ENCODE results near the gene LGR6. TPM values are rescaled to one million over a fixed set of nuclear protein-coding genes. Genes with fewer than 3 reads are reported as not detected.
A peak's percentile ranks its signal among the peaks of the same experiment; 100 is the strongest.

The LGR6 gene
- total RNA-seq, 2 experiments from 2014 or later, result 0.09 to 0.14 TPM

DNA sequence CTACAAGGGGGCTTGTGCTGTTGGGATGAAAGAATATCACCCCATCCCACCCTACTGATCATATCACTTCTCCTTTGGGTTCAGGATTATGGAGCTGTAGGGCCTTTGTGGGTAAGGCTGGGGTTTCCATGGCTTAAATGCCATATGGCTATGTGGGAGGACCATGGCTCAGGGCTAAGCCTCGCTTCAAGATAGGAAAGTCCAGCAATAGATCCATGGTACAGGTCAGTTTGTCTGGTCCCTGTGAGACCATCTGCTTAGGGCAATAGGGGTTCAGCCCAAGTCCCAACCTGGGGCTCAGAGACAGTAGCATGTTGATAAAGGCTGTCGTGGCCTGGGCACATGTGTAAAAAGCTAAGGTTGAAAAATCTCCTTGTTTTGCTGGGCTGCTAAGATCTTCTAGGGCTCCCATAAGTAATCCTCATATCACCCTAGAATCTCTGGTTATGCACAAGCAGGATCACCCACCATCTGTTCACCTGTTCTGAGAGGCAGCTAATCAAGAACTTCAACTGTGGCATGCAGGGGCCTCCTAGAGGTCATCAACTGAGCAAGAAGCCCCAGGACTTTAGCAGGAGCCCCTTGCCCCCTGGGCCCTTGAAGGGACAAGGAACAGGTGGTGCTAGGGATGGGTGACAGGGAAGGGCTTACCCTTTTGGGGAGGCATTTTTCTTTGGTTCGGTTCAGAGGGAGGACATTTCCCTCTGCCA is 81.6 kb downstream of the LGR6 start:
- CTCF ChIA-PET, result interaction anchor here (0.7 to 5.2 kb wide), 6 partner anchors 12 to 59 kb away, joined by 3 to 45 read pairs (median 4); no protein-coding TSS in a partner anchor
- POLR2A ChIA-PET, result no interaction called here
- no peak for DNase-seq
- no peak for ATAC-seq
- H3K36me3 Mint-ChIP-seq (ENCODE audit: low read depth), result no peaks in the 10 kb centered on the region
- H3K4me3 Mint-ChIP-seq, result no peak overlapping the region
- H3K9me3 Mint-ChIP-seq (ENCODE audit: low read depth), result no peaks in the 10 kb centered on the region
- H3K4me1 Mint-ChIP-seq, result no peaks in the 10 kb centered on the region
- intact Hi-C loops (cut with DNase I, micrococcal nuclease), result loop anchor here in 1 of 2 experiments (5.0 kb wide), 1 partner anchor 442 kb away; no protein-coding TSS in a partner anchor
- H3K27ac Mint-ChIP-seq, result no peak overlapping the region
- H3K27me3 Mint-ChIP-seq, result peaks cover 2% of the 10 kb centered on the region

DNA sequence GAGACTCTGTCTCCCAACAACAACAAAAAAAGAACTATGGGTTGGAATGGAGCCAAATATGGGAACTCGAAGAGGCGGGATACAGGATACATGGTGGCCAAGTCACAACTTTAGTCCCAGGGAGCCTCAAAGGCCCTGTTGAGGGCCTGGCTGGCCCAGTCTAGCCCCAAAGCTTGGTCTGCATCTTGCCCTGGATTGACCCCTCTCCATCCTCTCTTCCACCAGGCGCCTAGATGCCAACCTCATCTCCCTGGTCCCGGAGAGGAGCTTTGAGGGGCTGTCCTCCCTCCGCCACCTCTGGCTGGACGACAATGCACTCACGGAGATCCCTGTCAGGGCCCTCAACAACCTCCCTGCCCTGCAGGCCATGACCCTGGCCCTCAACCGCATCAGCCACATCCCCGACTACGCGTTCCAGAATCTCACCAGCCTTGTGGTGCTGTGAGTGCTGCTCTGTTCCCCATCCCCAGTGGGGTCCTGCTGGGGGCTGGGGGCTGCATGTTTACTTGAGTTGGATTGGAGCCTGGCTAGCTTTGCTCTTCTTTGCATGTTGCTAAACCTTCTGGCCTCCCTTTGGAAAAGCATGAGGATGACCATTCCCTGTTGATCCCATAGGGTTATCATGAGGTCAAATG is 82.6 kb downstream of the LGR6 start:
- CTCF ChIA-PET, result interaction anchor here (5.2 kb wide), 1 partner anchor 39 kb away, joined by 45 read pairs; no protein-coding TSS in a partner anchor
- no peaks in the 10 kb centered on the region for H3K4me1 Mint-ChIP-seq

DNA sequence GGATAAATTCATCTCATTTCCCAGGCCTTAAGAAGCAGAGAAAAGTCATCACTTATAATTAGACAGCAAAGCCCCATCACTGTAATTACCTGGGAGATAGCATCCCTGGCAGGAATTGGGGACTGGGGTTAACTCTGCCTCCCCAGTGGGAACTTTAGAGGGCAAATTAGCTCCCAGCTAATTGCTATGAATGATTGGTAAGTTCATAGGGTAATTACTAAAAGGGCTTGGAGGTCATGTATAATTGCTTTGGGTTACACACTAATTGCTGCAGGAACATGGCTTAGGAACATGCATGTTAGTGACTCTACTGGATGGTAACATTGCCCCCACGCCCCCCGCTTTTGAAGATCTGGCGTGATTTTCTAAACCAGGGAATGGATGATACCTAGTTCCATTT is 83.3 kb downstream of the LGR6 start:
- Mint-ChIP-seq H3K27me3 (peaks cover 2% of the 10 kb centered on the region), H3K9me3 (ENCODE audit: low read depth) (no peaks in the 10 kb centered on the region), H3K4me1 (no peaks in the 10 kb centered on the region), H3K4me3 (no peak overlapping the region), H3K36me3 (ENCODE audit: low read depth) (no peaks in the 10 kb centered on the region), H3K27ac (no peak overlapping the region)
- ATAC-seq, result no peak
- DNase-seq, result no peak
- intact Hi-C loops (cut with DNase I, micrococcal nuclease), result loop anchor here in 1 of 2 experiments (5.0 kb wide), 1 partner anchor 440 kb away; no protein-coding TSS in a partner anchor
- ChIA-PET CTCF (interaction anchor here (0.6 to 5.2 kb wide), 2 partner anchors 38 to 100 kb away, joined by 3 to 45 read pairs; no protein-coding TSS in a partner anchor), POLR2A (no interaction called here)

More for the DNA sequence above, 82.6 kb downstream of the LGR6 start:
- Mint-ChIP-seq H3K27me3 (peaks cover 2% of the 10 kb centered on the region), H3K27ac (no peak overlapping the region), H3K9me3 (ENCODE audit: low read depth) (no peaks in the 10 kb centered on the region), H3K4me3 (no peak overlapping the region), H3K36me3 (ENCODE audit: low read depth) (no peaks in the 10 kb centered on the region)
- intact Hi-C loops (cut with DNase I, micrococcal nuclease), result loop anchor here in 1 of 2 experiments (5.0 kb wide), 1 partner anchor 441 kb away; no protein-coding TSS in a partner anchor
- no peak for DNase-seq
- ATAC-seq, result no peak
- POLR2A ChIA-PET, result no interaction called here

DNA sequence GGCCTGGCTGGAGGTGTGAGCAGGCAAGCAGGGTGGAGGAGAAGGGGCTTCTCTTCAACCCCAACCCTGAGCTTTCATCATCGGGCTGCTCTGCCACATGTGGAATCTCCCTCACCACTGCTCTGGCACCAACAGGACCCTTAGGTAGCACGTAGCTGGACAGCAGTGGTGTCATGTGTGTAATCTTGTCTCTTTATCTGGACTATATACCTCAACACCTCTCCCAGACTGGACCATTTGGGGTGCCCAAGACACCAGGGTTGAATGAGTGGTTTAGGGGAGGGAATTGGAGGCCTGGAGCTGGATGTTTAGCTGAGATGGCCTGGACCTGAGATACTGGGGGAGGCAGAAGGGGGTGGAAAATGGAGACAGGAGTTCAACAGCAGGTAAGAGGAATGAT is 85.2 kb downstream of the LGR6 start:
- H3K4me1 Mint-ChIP-seq, result peaks cover 9% of the 10 kb centered on the region
- POLR2A ChIA-PET, result no interaction called here
- H3K27me3 Mint-ChIP-seq, result no peaks in the 10 kb centered on the region
- H3K9me3 Mint-ChIP-seq (ENCODE audit: low read depth), result no peaks in the 10 kb centered on the region
- no peak for DNase-seq
- CTCF ChIA-PET, result interaction anchor here (0.6 to 1.9 kb wide), 2 partner anchors 86 to 124 kb away, joined by 4 to 7 read pairs; partner anchors contain the start of gene LGR6
- ATAC-seq, result no peak
- no peak overlapping the region for H3K4me3 Mint-ChIP-seq
- no peaks in the 10 kb centered on the region for H3K36me3 Mint-ChIP-seq (ENCODE audit: low read depth)
- intact Hi-C loops (cut with DNase I, micrococcal nuclease), result loop anchor here in 1 of 2 experiments (5.0 kb wide), 1 partner anchor 439 kb away; no protein-coding TSS in a partner anchor
- H3K27ac Mint-ChIP-seq, result no peak overlapping the region

DNA sequence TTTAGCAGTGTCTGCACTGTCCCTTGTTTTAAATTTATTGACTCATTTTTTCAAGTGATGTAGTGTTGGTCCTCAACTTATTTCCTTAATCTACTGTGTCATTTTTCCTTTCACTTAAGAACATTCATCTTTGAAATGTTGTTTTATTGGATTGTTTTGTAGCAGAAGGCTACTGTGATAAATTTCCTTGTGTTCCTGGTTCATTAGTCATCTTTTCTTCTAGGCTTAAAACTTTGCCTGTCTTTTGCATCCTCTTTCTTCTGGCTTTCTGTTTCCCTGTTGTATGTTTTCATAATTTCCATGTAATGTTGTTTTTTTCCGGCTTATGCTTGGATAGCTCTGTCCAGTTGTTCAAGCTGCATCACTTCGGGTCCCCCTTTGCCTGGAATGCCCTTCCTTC is 86.2 kb downstream of the LGR6 start:
- Mint-ChIP-seq H3K36me3 (ENCODE audit: low read depth) (no peaks in the 10 kb centered on the region), H3K4me3 (no peak overlapping the region), H3K27me3 (no peaks in the 10 kb centered on the region), H3K4me1 (peaks cover 10% of the 10 kb centered on the region), H3K27ac (no peak overlapping the region), H3K9me3 (ENCODE audit: low read depth) (no peaks in the 10 kb centered on the region)
- POLR2A ChIA-PET, result interaction anchor here (0.5 kb wide), 1 partner anchor 538 kb away, joined by 3 read pairs; no protein-coding TSS in a partner anchor
- intact Hi-C loops (cut with DNase I, micrococcal nuclease), result loop anchor here in 1 of 2 experiments (5.0 kb wide), 1 partner anchor 437 kb away; no protein-coding TSS in a partner anchor
- DNase-seq, result no peak
- CTCF ChIA-PET, result interaction anchor here (1.9 kb wide), 1 partner anchor 87 kb away, joined by 7 read pairs; the partner anchor contains the start of gene LGR6
- ATAC-seq, result no peak

DNA sequence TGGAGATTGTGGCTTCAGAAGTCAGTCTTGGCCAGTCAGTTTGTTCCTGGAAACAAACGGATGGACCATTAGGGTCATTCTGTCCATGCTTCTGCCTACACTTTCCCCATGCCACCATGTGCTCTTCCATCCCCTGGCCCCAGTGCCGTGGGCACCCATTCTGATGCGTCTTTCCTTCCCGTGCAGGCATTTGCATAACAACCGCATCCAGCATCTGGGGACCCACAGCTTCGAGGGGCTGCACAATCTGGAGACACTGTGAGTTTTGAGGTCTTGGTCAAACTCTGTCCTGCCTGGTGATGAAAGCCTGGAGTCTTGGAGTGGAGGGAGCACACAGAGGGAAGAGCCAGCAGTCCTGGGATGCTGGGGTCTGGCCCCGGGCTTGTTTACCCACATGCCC is 87.0 kb downstream of the LGR6 start:
- no peak for DNase-seq
- Mint-ChIP-seq H3K4me1 (peaks cover 10% of the 10 kb centered on the region), H3K27ac (no peak overlapping the region), H3K27me3 (no peaks in the 10 kb centered on the region), H3K4me3 (no peak overlapping the region), H3K9me3 (ENCODE audit: low read depth) (no peaks in the 10 kb centered on the region), H3K36me3 (ENCODE audit: low read depth) (no peaks in the 10 kb centered on the region)
- POLR2A ChIA-PET, result no interaction called here
- intact Hi-C loops (cut with DNase I, micrococcal nuclease), result no loop called here
- no peak for ATAC-seq
- CTCF ChIA-PET, result interaction anchor here (0.7 kb wide), 1 partner anchor 64 kb away, joined by 3 read pairs; no protein-coding TSS in a partner anchor

DNA sequence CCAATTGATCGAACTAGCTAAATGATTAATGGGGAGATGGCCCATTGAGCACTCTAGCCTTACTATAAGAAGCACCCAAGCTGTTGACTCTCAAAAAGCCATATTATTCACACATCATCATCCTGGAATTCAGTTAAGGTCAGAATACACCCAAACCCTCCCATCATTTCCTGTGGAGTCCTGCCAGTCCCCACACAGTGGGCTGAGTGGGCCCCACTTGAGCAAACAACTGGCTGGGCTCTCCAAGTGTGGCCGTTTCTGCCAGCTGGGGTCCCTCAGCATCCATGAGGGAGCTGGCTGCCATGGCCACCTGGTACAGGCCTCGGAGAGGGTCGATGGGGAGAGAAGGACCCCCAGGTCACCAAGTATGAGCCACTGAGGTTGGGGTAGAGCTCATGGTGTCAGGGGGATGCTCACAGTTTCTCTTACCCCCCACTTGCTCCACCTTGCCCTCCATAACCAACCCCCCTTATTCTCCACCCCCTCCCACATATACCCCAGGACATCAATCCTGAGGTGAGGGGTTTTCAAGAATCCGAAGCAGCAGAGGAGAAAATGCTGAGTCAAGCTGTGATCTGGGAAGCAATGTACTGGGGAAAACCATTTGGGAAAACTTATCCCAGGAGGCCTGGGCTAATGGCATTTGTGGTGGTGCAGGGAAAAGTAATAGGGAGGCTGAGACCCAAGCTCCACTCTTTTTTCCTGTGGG is 87.9 kb downstream of the LGR6 start:
- intact Hi-C loops (cut with DNase I, micrococcal nuclease), result no loop called here
- no peaks in the 10 kb centered on the region for H3K9me3 Mint-ChIP-seq (ENCODE audit: low read depth)
- DNase-seq (no peak), ATAC-seq (no peak)
- no peaks in the 10 kb centered on the region for H3K36me3 Mint-ChIP-seq (ENCODE audit: low read depth)
- no peak overlapping the region for H3K4me3 Mint-ChIP-seq
- no peaks in the 10 kb centered on the region for H3K27me3 Mint-ChIP-seq
- CTCF ChIA-PET, result interaction anchor here (0.6 to 0.8 kb wide), 3 partner anchors 88 to 960 kb away, joined by 3 to 4 read pairs (median 3); partner anchors contain the start of gene LGR6
- no peak overlapping the region for H3K27ac Mint-ChIP-seq
- peaks cover 10% of the 10 kb centered on the region for H3K4me1 Mint-ChIP-seq
- POLR2A ChIA-PET, result no interaction called here

DNA sequence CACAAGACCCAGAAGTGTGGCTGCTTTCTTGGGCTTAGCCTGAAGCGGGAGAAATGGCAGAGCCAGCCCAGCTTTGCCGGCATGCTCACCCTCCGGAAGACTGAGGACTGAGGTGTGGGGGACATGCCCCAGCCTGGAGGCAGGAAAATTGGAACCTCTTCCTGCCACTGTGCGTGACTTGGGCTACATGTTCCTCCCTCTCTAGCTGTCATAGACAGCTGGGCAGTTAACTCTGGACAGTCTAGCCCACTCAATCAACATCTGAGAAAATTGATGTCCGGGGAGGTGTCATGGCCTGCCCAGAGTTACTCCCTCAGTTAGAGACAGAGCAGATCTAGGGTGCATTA is 88.4 kb downstream of the LGR6 start:
- H3K27ac Mint-ChIP-seq, result no peak overlapping the region
- no peak for ATAC-seq
- H3K4me1 Mint-ChIP-seq, result peaks cover 10% of the 10 kb centered on the region
- no peaks in the 10 kb centered on the region for H3K9me3 Mint-ChIP-seq (ENCODE audit: low read depth)
- no peak overlapping the region for H3K4me3 Mint-ChIP-seq
- intact Hi-C loops (cut with DNase I, micrococcal nuclease), result no loop called here
- no peaks in the 10 kb centered on the region for H3K27me3 Mint-ChIP-seq
- H3K36me3 Mint-ChIP-seq (ENCODE audit: low read depth), result no peaks in the 10 kb centered on the region
- no peak for DNase-seq
- ChIA-PET POLR2A (no interaction called here), CTCF (interaction anchor here (0.7 to 0.8 kb wide), 3 partner anchors 88 to 304 kb away, joined by 3 to 4 read pairs (median 4); partner anchors contain the start of gene LGR6)

DNA sequence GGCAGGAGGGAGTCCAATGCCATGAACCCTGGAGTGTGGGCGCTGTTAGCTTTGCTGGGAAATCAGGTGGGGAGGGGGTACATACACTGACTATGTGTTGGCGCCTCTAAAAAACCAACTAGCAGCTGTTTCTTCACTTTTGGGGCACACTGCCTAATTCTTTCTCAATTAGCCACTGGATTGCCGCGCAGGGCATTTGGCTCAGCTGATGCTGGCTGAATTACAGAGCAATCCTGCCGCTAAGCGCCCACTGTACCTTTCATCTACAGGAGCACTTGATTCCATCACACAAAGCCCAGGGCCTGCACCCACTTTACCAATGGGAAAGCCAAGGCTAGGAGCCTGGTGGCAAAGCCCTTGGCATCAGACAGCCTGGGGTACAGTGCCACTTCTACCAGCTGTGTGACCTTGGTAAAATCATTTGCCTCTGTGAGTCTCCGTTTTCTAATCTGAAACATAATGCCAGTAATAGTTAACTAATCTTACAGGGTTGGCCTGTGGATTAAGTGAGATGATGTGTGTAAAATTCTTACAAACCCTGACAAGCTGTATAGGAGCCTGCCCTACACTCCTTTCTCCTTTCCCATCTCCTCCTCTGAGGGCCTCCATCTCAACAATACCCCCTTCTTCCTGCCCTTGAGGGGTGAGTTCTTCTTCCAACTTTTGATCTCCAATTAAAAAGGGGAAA is 89.1 kb downstream of the LGR6 start:
- no peak overlapping the region for H3K27ac Mint-ChIP-seq
- ATAC-seq (no peak), DNase-seq (no peak)
- H3K9me3 Mint-ChIP-seq (ENCODE audit: low read depth), result no peaks in the 10 kb centered on the region
- ChIA-PET POLR2A (no interaction called here), CTCF (interaction anchor here (0.7 to 3.0 kb wide), 6 partner anchors 9 to 399 kb away, joined by 3 to 15 read pairs (median 3); partner anchors contain the start of gene LGR6)
- intact Hi-C loops (cut with DNase I, micrococcal nuclease), result no loop called here
- no peak overlapping the region for H3K4me3 Mint-ChIP-seq
- H3K4me1 Mint-ChIP-seq, result peaks cover 10% of the 10 kb centered on the region
- H3K36me3 Mint-ChIP-seq (ENCODE audit: low read depth), result no peaks in the 10 kb centered on the region
- no peaks in the 10 kb centered on the region for H3K27me3 Mint-ChIP-seq

DNA sequence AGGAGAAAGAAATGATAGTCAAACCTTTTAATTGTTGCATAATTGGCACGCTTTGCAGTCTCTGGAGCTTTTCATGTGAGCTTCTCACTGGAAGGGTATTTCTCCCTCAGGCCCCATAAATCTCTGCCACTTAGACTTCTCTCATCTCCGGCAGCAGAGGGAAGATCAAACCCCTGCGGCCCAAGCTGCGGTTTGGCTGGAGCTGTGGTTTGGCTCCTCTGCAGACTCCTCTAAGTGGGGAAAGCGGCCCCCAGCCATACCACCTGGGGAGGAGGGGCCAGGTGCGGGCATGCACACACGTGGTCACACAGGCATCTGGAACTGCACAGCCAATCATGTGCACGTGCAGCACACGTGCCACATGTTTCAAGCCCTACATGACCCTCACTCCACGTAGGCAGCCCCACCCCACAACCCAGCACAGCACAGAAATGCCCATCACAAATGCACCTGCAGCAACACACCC is 89.8 kb downstream of the LGR6 start:
- intact Hi-C loops (cut with DNase I, micrococcal nuclease), result no loop called here
- DNase-seq (peak; percentile 32), ATAC-seq (peak; percentile 16)
- no peak overlapping the region for H3K27ac Mint-ChIP-seq
- POLR2A ChIA-PET, result no interaction called here
- H3K4me3 Mint-ChIP-seq, result no peak overlapping the region
- H3K27me3 Mint-ChIP-seq, result no peaks in the 10 kb centered on the region
- H3K4me1 Mint-ChIP-seq, result peaks cover 10% of the 10 kb centered on the region
- no peaks in the 10 kb centered on the region for H3K9me3 Mint-ChIP-seq (ENCODE audit: low read depth)
- H3K36me3 Mint-ChIP-seq (ENCODE audit: low read depth), result no peaks in the 10 kb centered on the region
- CTCF ChIA-PET, result interaction anchor here (0.7 to 3.0 kb wide), 4 partner anchors 10 to 399 kb away, joined by 3 to 15 read pairs (median 3); no protein-coding TSS in a partner anchor
